Measurements from ENCODE around the gene IGF1.

IGF1 gene

DNA sequence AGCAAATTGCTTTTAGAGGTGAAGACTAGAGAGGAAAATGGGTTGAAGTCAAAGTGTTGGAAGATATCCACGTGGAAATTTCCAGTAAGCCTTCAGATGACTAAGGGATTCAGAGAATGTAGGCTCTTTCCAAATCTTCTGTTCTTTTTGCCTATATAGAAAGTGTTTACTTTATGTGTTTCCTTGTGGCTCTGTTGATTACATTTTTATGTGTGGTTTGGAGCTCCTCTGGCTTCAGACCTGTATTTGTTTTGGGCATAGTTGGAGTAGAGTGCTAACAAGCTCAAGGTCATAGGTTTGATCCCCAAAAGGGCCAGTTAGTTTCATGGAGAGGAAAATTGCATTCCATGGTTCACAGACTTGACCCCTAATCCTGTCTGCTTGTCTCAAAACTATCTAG is 91.9 kb downstream of the IGF1 start:
- TF ChIP-seq SIN3A (IDR thresholded peaks at IDR 0.05; ENCODE audit: borderline replicate concordance, insufficient read depth, low read length) (no peak), FOXP2 (optimal IDR thresholded peaks at IDR 0.05; ENCODE audit: borderline replicate concordance, extremely low read depth, extremely low read length, insufficient read depth) (no peak), TAF1 (IDR thresholded peaks at IDR 0.05; ENCODE audit: borderline replicate concordance, insufficient read depth, low read length) (no peak), POLR2AphosphoS5 (IDR thresholded peaks at IDR 0.05; ENCODE audit: low read depth, low read length) (no peak)

DNA sequence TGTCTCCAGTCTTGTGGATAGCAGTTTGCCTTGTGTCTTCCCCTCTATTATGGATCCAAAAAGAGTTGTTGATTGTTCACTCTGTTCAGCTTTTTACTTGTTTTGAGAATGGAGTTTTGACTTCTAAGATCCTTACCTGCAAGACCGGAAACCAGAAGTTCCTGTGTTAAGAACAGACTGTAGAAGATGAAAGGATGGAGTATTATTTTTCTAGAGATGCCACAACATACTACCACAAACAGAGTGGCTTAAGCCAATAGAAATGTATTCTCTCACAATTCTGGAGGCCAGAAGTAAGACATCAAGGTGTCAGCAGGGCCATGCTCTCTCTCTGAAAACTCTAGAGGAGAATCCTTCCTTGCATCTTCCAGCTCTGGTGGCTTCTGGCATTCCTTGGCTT is 95.0 kb downstream of the IGF1 start:
- TF ChIP-seq SIN3A (IDR thresholded peaks at IDR 0.05; ENCODE audit: borderline replicate concordance, insufficient read depth, low read length), result no peak
- TF ChIP-seq, protein P1, sequence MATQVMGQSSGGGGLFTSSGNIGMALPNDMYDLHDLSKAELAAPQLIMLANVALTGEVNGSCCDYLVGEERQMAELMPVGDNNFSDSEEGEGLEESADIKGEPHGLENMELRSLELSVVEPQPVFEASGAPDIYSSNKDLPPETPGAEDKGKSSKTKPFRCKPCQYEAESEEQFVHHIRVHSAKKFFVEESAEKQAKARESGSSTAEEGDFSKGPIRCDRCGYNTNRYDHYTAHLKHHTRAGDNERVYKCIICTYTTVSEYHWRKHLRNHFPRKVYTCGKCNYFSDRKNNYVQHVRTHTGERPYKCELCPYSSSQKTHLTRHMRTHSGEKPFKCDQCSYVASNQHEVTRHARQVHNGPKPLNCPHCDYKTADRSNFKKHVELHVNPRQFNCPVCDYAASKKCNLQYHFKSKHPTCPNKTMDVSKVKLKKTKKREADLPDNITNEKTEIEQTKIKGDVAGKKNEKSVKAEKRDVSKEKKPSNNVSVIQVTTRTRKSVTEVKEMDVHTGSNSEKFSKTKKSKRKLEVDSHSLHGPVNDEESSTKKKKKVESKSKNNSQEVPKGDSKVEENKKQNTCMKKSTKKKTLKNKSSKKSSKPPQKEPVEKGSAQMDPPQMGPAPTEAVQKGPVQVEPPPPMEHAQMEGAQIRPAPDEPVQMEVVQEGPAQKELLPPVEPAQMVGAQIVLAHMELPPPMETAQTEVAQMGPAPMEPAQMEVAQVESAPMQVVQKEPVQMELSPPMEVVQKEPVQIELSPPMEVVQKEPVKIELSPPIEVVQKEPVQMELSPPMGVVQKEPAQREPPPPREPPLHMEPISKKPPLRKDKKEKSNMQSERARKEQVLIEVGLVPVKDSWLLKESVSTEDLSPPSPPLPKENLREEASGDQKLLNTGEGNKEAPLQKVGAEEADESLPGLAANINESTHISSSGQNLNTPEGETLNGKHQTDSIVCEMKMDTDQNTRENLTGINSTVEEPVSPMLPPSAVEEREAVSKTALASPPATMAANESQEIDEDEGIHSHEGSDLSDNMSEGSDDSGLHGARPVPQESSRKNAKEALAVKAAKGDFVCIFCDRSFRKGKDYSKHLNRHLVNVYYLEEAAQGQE (IDR thresholded peaks at IDR 0.05; ENCODE audit: insufficient read depth in 1 of 2, low read depth in 2 of 2, low read length in 2 of 2), result no peak
- TF ChIP-seq TAF1 (IDR thresholded peaks at IDR 0.05; ENCODE audit: borderline replicate concordance, insufficient read depth, low read length), result no peak
- TF ChIP-seq FOXP2 (optimal IDR thresholded peaks at IDR 0.05; ENCODE audit: borderline replicate concordance, extremely low read depth, extremely low read length, insufficient read depth), result no peak
- no peak for TF ChIP-seq POLR2AphosphoS5 (IDR thresholded peaks at IDR 0.05; ENCODE audit: low read depth, low read length)

DNA sequence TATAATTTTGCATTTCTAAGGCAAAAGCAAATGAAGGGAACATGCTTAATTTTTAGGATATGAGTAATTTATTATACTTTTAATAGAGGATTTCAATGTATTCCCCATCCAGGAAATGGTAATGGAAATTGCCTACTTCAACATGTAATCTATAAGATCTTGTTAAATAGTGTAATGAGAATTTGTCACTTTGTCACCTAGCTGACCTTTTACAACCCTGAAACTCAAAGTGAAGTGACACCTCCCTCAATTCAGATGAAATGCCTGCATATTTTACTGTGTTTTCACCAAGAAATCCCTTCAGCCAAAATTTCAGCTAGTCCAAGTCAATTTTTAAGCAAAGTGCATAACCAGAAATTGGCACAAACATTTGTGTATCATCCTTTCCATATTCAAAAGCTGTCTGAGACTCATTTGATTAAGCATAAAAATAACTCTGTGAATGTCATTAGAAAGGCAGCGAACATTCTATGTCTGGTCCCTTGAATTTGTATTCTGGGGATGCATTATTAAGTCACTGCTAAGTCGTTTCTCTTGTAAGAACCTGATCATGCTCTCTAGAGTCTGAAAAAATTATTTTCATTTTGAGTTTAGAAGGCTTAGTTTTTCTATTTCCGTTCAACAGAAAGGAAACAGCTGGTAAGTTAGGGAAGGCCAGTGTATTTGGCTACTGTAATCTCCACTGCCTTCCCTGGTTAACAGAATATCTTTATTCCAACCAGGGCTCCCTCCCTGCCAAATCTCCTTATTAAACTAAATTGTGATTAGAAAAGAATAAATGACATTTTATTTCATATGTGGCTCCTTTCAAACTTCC is 100.8 kb downstream of the IGF1 start:
- TF ChIP-seq, protein P1 (IDR thresholded peaks at IDR 0.05; ENCODE audit: insufficient read depth in 1 of 2, low read depth in 2 of 2, low read length in 2 of 2), result no peak
- TF ChIP-seq TAF1 (IDR thresholded peaks at IDR 0.05; ENCODE audit: borderline replicate concordance, insufficient read depth, low read length) (no peak), SIN3A (IDR thresholded peaks at IDR 0.05; ENCODE audit: borderline replicate concordance, insufficient read depth, low read length) (no peak), POLR2AphosphoS5 (IDR thresholded peaks at IDR 0.05; ENCODE audit: low read depth, low read length) (no peak), FOXP2 (optimal IDR thresholded peaks at IDR 0.05; ENCODE audit: borderline replicate concordance, extremely low read depth, extremely low read length, insufficient read depth) (no peak)

DNA sequence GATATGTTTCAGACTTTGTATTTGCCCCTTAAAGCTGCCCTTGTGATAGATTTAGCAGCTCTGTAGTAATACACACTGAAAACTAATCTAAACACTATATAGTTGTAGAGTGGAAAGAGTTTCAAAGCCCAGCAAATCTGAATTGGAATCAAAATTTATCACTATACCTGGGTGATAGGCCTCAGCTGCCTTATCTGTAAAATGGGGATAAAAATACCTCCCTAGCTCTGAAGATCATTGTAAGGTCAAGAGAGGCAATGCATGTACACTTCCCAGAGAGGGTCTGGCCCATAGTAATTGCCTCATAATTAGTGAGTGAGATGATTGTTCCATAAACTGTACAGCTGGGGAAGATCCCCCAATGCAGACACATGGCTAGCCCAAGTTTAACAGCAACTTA is 103.6 kb downstream of the IGF1 start:
- TF ChIP-seq, protein P1 (IDR thresholded peaks at IDR 0.05; ENCODE audit: insufficient read depth in 1 of 2, low read depth in 2 of 2, low read length in 2 of 2), result no peak
- TF ChIP-seq POLR2AphosphoS5 (IDR thresholded peaks at IDR 0.05; ENCODE audit: low read depth, low read length) (no peak), FOXP2 (optimal IDR thresholded peaks at IDR 0.05; ENCODE audit: borderline replicate concordance, extremely low read depth, extremely low read length, insufficient read depth) (no peak), TAF1 (IDR thresholded peaks at IDR 0.05; ENCODE audit: borderline replicate concordance, insufficient read depth, low read length) (no peak), SIN3A (IDR thresholded peaks at IDR 0.05; ENCODE audit: borderline replicate concordance, insufficient read depth, low read length) (no peak)

DNA sequence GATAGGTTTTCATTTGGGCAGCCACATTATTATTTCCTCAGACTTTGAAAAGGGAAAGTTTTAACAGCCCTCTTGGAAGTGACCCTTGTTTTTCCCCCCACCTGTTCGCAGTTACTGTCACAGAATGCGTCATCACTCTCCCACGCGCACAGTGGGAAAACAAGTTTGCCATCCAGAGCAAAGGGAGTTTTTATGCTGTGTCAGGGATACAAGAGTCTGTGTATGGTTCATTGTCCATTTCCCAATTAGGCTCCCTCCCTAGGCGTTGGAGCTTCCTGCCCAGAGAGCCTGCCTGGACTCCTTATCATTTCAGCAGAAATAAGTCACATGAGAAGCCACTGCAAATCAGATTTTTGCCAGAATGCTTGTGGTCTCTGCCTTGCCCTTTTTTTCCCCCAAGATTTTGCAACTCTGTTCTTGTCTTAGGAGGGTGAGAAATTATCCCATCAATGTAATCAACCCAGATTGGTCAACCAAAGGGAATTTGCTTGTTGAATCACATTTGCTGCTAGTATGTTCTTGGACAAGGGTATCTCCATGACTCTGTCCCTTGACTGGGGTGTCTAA is 104.1 kb downstream of the IGF1 start:
- TF ChIP-seq SIN3A (IDR thresholded peaks at IDR 0.05; ENCODE audit: borderline replicate concordance, insufficient read depth, low read length), result no peak
- TF ChIP-seq, protein P1 (IDR thresholded peaks at IDR 0.05; ENCODE audit: insufficient read depth in 1 of 2, low read depth in 2 of 2, low read length in 2 of 2), result no peak
- TF ChIP-seq TAF1 (IDR thresholded peaks at IDR 0.05; ENCODE audit: borderline replicate concordance, insufficient read depth, low read length), result no peak
- no peak for TF ChIP-seq POLR2AphosphoS5 (IDR thresholded peaks at IDR 0.05; ENCODE audit: low read depth, low read length)
- TF ChIP-seq FOXP2 (optimal IDR thresholded peaks at IDR 0.05; ENCODE audit: borderline replicate concordance, extremely low read depth, extremely low read length, insufficient read depth), result no peak

Data from PFSK-1 (cell line).